Caco-2 (cell line): ENCODE results near the gene MYOM3. TPM values are rescaled to one million over a fixed set of nuclear protein-coding genes. Genes with fewer than 3 reads are reported as not detected.

ENCODE experiments used
- BruUV-seq: library from RNA; stranded (reverse); fragments of 400-500 nt; replicated peaks from 2 replicates; lab custom pipeline; 2021; lab: Mats Ljungman, UMichigan
- CTCF ChIA-PET: fragments of 300-600 bp; sonication (Branson Sonifier 250); formaldehyde crosslinking; loops from one replicate; lab custom pipeline; 2022; ENCODE audit warnings: antibody characterized with exemption; lab: Charles Lee
- POLR2A ChIA-PET: fragments of 300-600 bp; sonication (Branson Sonifier 250); formaldehyde crosslinking; loops from one replicate; lab custom pipeline; 2022; ENCODE audit warnings: antibody characterized with exemption; lab: Charles Lee
- DNase-seq, 2 experiments: peaks; one replicate each; pipeline versions ENCODE4 v3.0.0 to v3.0.0-alpha.2; 2020 to 2022
- H3K27me3 ChIP-seq: replicated peaks from 2 replicates; pipeline ENCODE4 v1.6.0; 2011; ENCODE audit warnings: low read length; ENCODE audit not compliant: control insufficient read depth, insufficient read depth
- H3K36me3 ChIP-seq: 2 replicates; pipeline ENCODE4 v1.5.1; 2011; ENCODE audit warnings: low read length; ENCODE audit not compliant: control insufficient read depth, insufficient read depth
- H3K4me1 ChIP-seq: fragments of 250-450 bp; sonication (Bioruptor Pico); 2 replicates; pipeline ENCODE4 v1.5.1; 2020; ENCODE audit warnings: mild to moderate bottlenecking
- H3K4me3 ChIP-seq: 2 replicates; pipeline ENCODE4 v1.5.1; 2011; ENCODE audit warnings: low read depth, mild to moderate bottlenecking, control low read depth, low read length
- H3K9me3 ChIP-seq: fragments of 250-450 bp; sonication (Bioruptor Pico); 2 replicates; pipeline ENCODE4 v1.5.1; 2020; ENCODE audit warnings: mild to moderate bottlenecking, moderate library complexity
- H3K27ac Mint-ChIP-seq: one replicate; pipeline ENCODE4 v1.8.0; 2022; ENCODE audit warnings: mixed read lengths; ENCODE audit not compliant: unreplicated experiment
- H3K27me3 Mint-ChIP-seq: one replicate; pipeline ENCODE4 v1.8.0; 2022; ENCODE audit warnings: mixed read lengths; ENCODE audit not compliant: insufficient read depth, unreplicated experiment
- H3K36me3 Mint-ChIP-seq: one replicate; pipeline ENCODE4 v1.8.0; 2022; ENCODE audit warnings: mild to moderate bottlenecking, mixed read lengths; ENCODE audit not compliant: insufficient read depth, unreplicated experiment
- H3K4me1 Mint-ChIP-seq: one replicate; pipeline ENCODE4 v1.8.0; 2022; ENCODE audit warnings: low read depth, mixed read lengths; ENCODE audit not compliant: unreplicated experiment
- H3K4me3 Mint-ChIP-seq: one replicate; pipeline ENCODE4 v1.8.0; 2022; ENCODE audit warnings: mild to moderate bottlenecking, moderate library complexity, mixed read lengths; ENCODE audit not compliant: unreplicated experiment
- H3K9me3 Mint-ChIP-seq: one replicate; pipeline ENCODE4 v1.8.0; 2022; ENCODE audit warnings: mixed read lengths; ENCODE audit not compliant: unreplicated experiment
- intact Hi-C: fragments of 100-400 bp; cut with micrococcal nuclease; formaldehyde crosslinking; loops from one replicate; pipeline ENCODE4 v1.10.0; 2022; ENCODE audit not compliant: unreplicated experiment
- total RNA-seq: library from RNA; stranded (reverse); gene quantifications from 2 replicates; pipeline ENCODE4 v1.2.3, GENCODE V29; 2022
- TF ChIP-seq, protein P1 (sequence below), 2 experiments: fragments of 200-600 bp in 1 of 2; IDR thresholded peaks; 1 replicate in 1 of 2; 2 replicates in 1 of 2; pipeline versions ENCODE4 v1.5.1 to v1.8.0; 2011 to 2022; ENCODE audit warnings: antibody characterized with exemption in 1 of 2, control low read depth in 1 of 2, inconsistent platforms in 1 of 2, low read depth in 1 of 2, low read length in 1 of 2, mild to moderate bottlenecking in 1 of 2, moderate library complexity in 1 of 2; ENCODE audit not compliant: insufficient read depth in 1 of 2, severe bottlenecking in 1 of 2, unreplicated experiment in 1 of 2

MYOM3 gene
- total RNA-seq, 1 experiment from 2014 or later, result not detected

DNA sequence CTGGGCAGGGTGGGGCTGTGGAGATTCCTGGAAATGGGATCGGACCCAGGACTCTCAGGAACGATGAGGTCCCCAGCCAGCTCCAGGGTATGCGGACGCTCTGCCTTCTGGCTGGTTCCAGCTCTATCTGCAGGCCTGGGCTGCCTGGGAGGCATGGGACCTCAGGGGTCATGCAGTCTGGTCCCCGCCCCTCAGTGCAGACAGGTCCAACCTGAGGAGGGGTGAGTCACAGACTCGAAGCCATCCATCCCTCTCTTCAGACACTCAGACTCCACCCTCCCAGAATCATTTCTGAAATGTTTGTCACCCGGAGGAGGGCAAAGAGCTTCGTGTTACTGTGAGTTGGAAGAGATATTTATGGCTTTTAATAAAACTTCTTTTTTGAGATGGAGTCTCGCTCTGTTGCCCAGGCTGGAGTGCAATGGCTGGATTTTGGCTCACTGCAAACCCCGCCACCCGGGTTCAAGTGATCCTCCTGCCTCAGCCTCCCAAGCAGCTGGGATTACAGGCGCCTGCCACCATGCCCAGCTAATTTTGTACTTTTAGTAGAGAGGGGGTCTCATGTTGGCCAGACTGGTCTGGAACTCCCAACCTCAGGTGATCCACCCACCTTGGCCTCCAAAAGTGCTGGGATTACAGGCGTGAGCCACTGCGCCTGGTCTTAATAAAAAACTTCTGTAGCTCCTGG, 5.9 kb upstream of the MYOM3 start:
- no peaks in the 10 kb centered on the region for H3K9me3 ChIP-seq
- TF ChIP-seq, protein P1, sequence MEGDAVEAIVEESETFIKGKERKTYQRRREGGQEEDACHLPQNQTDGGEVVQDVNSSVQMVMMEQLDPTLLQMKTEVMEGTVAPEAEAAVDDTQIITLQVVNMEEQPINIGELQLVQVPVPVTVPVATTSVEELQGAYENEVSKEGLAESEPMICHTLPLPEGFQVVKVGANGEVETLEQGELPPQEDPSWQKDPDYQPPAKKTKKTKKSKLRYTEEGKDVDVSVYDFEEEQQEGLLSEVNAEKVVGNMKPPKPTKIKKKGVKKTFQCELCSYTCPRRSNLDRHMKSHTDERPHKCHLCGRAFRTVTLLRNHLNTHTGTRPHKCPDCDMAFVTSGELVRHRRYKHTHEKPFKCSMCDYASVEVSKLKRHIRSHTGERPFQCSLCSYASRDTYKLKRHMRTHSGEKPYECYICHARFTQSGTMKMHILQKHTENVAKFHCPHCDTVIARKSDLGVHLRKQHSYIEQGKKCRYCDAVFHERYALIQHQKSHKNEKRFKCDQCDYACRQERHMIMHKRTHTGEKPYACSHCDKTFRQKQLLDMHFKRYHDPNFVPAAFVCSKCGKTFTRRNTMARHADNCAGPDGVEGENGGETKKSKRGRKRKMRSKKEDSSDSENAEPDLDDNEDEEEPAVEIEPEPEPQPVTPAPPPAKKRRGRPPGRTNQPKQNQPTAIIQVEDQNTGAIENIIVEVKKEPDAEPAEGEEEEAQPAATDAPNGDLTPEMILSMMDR (IDR thresholded peaks at IDR 0.05; ENCODE audit: insufficient read depth in 1 of 2, low read depth in 1 of 2, low read length in 1 of 2, severe bottlenecking in 1 of 2, unreplicated experiment in 1 of 2), result no peak
- H3K27me3 Mint-ChIP-seq, result no peaks in the 10 kb centered on the region

DNA sequence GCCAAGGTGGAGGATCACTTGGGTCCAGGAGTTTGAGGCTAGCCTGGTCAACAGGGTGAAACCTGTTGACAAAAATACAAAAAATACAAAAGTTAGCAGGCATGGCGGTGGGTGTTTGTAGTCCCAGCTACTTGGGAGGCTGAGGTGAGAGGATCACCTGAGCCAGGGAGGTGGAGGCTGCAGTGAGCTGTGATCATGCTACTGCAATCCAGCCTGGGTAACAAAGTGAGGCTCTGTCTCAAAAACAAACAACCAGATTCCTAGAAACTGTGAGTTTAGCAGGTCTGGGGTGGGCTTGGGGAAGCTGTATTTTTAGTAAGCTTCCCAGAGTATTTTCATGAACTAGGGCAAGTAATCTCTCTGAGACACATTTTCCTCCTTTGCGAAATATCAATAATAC, 5.2 kb upstream of the MYOM3 start:
- H3K36me3 Mint-ChIP-seq, result no peaks in the 10 kb centered on the region
- H3K4me3 ChIP-seq, result no peak overlapping the region
- intact Hi-C loops, result no loop called here
- no peaks in the 10 kb centered on the region for H3K9me3 ChIP-seq
- DNase-seq, result no peak
- no peaks in the 10 kb centered on the region for H3K9me3 Mint-ChIP-seq
- no peak overlapping the region for H3K4me3 Mint-ChIP-seq
- no peaks in the 10 kb centered on the region for H3K36me3 ChIP-seq
- ChIA-PET POLR2A (no interaction called here), CTCF (no interaction called here)
- H3K4me1 Mint-ChIP-seq, result peaks cover 15% of the 10 kb centered on the region
- H3K27me3 ChIP-seq, result no peaks in the 10 kb centered on the region
- no peak overlapping the region for H3K27ac Mint-ChIP-seq
- H3K27me3 Mint-ChIP-seq, result no peaks in the 10 kb centered on the region
- BruUV-seq, result no TSS peak
- TF ChIP-seq, protein P1 (IDR thresholded peaks at IDR 0.05; ENCODE audit: insufficient read depth in 1 of 2, low read depth in 1 of 2, low read length in 1 of 2, severe bottlenecking in 1 of 2, unreplicated experiment in 1 of 2), result no peak
- H3K4me1 ChIP-seq, result peaks cover 30% of the 10 kb centered on the region

More for the DNA sequence above, 5.9 kb upstream of the MYOM3 start:
- H3K4me3 ChIP-seq, result no peak overlapping the region
- BruUV-seq, result no TSS peak
- ChIA-PET CTCF (interaction anchor here (0.6 to 1.0 kb wide), 3 partner anchors 32 to 447 kb away, joined by 4 to 5 read pairs (median 4); no protein-coding TSS in a partner anchor), POLR2A (no interaction called here)
- H3K4me1 ChIP-seq, result peaks cover 30% of the 10 kb centered on the region
- H3K27me3 ChIP-seq, result no peaks in the 10 kb centered on the region
- H3K36me3 Mint-ChIP-seq, result no peaks in the 10 kb centered on the region
- H3K27ac Mint-ChIP-seq, result peak overlapping the region; percentile 26
- no peaks in the 10 kb centered on the region for H3K36me3 ChIP-seq
- H3K4me3 Mint-ChIP-seq, result no peak overlapping the region
- intact Hi-C loops, result no loop called here
- H3K9me3 Mint-ChIP-seq, result no peaks in the 10 kb centered on the region
- H3K4me1 Mint-ChIP-seq, result peaks cover 15% of the 10 kb centered on the region
- DNase-seq, result peak in 1 of 2 experiments; percentile 67

DNA sequence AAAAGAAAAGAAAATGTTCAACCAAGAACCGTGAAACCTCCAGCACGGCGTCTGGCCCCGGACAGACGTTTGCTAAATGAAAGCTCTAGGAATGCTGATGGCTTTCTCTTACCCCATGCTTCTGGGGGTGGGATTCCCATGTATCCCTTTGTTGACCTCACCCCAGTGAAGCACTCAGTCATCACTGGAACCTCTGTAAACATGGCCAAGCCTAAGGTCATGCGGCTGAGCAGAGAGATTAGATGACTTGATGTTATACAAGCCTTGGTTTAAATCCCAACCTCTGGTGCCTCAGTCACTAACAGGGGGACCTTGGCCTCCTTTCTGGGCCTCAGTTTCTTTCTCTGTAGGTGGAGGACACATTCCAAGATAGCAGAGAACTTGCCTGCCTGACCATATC, 2.8 kb upstream of the MYOM3 start:
- Mint-ChIP-seq H3K9me3 (no peaks in the 10 kb centered on the region), H3K4me3 (no peak overlapping the region), H3K27ac (no peak overlapping the region), H3K27me3 (no peaks in the 10 kb centered on the region), H3K36me3 (no peaks in the 10 kb centered on the region), H3K4me1 (peaks cover 15% of the 10 kb centered on the region)
- Histone ChIP-seq H3K9me3 (no peaks in the 10 kb centered on the region), H3K36me3 (no peaks in the 10 kb centered on the region), H3K4me3 (no peak overlapping the region), H3K4me1 (peaks cover 21% of the 10 kb centered on the region), H3K27me3 (no peaks in the 10 kb centered on the region)
- CTCF ChIA-PET, result interaction anchor here (1.2 kb wide), 1 partner anchor 44 kb away, joined by 3 read pairs; no protein-coding TSS in a partner anchor
- DNase-seq, result no peak
- POLR2A ChIA-PET, result no interaction called here
- BruUV-seq, result no TSS peak
- TF ChIP-seq, protein P1 (IDR thresholded peaks at IDR 0.05; ENCODE audit: insufficient read depth in 1 of 2, low read depth in 1 of 2, low read length in 1 of 2, severe bottlenecking in 1 of 2, unreplicated experiment in 1 of 2), result no peak
- intact Hi-C loops, result no loop called here
